ENCODE data around the gene PPP1R12B.
"Not testable (repeated sequence)": the region's sequence is repeated elsewhere in the genome, so short reads cannot be mapped to it uniquely, and the experiment has no call there.

The PPP1R12B gene

DNA sequence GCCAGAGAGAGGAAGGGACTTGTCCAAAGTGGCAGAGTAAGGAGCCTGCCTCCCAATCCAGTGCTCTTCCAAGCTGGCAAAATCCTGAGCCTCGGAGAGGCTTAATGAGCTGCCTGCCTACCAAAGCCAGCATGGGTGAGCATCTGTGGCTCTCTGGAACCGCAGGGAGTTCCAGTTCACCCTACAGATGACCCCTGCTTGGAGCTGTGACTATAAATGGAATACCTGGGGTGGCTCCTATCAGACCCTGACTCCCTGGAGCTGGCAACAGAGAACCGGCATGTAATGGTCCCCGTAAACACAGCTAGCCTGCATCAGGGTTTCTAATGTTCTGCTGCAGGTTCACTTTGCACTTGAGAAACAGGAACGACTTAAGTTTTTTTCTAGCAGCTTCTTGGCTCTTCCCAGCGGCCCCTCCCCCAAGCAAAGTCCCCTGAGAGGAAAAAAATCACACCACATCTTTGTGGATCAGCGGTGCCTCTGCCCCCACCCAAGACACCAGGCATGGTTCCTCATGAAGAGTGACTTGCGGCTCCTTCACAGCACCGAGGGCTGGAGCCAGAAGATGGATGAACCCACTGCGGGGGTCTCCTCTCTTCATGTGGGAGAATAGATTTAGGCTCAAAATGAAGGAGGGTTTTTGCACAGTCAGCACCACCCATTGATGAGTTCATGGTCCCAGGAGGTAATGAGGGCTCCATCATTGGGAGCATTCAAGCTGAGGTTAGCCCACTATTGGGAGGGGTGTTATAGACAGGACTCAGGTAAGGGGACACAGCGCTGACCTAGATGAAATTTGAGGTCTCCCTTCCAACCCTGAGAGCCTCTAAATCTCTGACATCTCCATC, 282.8 kb downstream of the PPP1R12B start:
- DNase-seq (ENCODE audit: low spot score): no peak

DNA sequence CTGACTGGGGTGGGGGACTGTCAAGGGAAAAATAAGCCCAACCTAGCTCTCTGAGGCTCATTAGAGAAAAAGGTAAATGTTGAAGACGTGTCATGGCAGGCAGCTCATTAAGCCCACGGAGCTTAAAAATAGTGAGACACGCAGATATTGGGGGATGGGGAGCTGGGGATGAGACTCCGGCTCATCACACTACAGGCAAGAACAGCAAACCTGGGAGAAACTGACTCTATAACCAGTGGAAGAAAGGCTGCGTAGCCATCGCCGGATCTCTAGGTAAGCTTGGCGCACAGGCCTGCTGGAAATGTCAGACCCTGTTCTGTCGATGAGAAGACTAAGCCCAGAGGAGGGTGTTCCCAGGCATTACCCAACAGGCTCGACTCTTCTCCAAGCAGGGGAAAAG, 283.7 kb downstream of the PPP1R12B start:
- no peak for DNase-seq (ENCODE audit: low spot score)

GRCh38 chr1:202636171-202636570, 287.7 kb downstream of the PPP1R12B start:
- DNase-seq (ENCODE audit: low spot score): not testable (repeated sequence)

DNA sequence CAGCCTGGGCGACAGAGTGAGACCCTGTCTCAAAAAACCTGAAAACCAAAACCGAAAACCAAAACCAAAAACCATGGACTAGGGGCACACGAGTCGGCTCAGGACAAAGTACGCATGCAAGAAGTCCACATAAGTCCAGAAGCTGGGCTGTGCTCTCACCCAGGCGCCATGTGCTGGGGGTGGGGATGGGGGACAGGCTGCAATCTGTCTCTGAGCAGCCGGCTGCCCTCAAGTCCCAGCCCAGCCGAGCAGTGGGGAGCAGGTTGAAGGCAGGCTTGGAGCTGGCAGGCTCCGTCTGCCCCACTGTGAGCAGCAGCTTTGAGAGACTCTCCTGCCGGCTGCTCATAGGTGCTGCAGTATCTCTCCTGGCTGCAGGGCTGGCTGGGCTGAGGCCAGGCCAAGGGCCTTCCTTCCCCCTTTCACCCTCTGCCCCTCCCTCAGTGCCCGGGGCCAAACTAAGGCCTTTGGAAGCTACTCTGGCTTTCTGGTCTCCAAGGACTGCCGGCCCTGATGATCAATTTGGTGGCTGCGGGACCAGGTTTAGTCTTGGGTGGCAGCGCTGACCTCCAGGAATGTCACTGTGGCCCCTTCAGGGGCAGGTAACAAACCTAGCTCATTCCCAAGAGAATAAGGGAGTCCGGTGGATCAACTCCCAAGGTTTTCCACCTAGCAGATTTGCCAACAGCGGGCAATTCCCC, 289.0 kb downstream of the PPP1R12B start:
- not testable (repeated sequence) for DNase-seq (ENCODE audit: low spot score)

GRCh38 chr1:202638019-202638700, 289.7 kb downstream of the PPP1R12B start:
- no peak for DNase-seq (ENCODE audit: low spot score)

DNA sequence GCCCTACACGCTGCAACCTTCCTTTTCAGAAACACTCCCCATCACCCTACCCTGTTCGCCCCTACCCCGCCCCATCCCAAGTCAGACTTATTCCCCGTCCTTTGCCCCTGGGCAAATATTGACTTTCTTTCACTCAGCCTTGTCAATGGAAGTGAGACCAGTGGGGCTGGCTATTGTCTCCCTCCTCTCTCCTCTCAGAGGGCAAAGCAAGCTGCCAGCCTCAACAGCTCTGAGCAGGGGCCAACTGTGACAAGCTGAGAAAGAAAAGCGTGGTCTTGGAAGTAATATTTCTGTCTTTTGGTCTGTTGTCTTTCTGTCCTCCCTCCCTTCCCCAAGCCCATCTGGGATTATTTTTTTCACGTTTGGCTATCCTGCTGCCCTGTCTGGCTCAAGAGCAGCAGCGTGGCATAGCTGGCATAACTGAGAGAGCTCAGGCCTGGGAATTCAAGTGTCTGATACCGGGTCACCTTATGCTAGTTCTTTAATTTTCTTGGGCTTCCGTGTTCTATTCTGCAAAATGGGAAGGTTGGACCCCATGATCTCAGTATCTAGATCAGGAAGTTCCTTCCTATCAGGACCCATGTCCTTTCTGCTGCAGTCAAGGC, 290.3 kb downstream of the PPP1R12B start:
- not testable (repeated sequence) for DNase-seq (ENCODE audit: low spot score)

- no peak for DNase-seq (ENCODE audit: low spot score)
Measured at GRCh38 chr1:202639500-202639899, 291.0 kb downstream of the PPP1R12B start.

- no peak for DNase-seq (ENCODE audit: low spot score)
Measured at GRCh38 chr1:202642212-202642611, 293.7 kb downstream of the PPP1R12B start.

All from GM03348 (cell line).